GM13977 (cell line): ENCODE results near the gene CYP26C1.

Source experiments
- DNase-seq: peaks from one replicate; pipeline ENCODE4 v3.0.0; 2012; ENCODE audit warnings: low spot score
- in situ Hi-C: fragments of 300-500 bp; cut with MboI; formaldehyde crosslinking; loops from one replicate; pipeline ENCODE4 v1.12.0; 2022; ENCODE audit warnings: low sequenced_read_pairs, low pct_unique_long_range_greater_than_20kb, mixed read lengths, inconsistent platforms; ENCODE audit not compliant: unreplicated experiment
- TF ChIP-seq, protein P1 (sequence below): IDR thresholded peaks from 2 replicates; pipeline ENCODE4 v1.5.1; 2012; ENCODE audit warnings: mild to moderate bottlenecking, control low read depth; ENCODE audit not compliant: insufficient read depth; ENCODE audit errors: extremely low read depth, missing control alignments

CYP26C1 gene

DNA sequence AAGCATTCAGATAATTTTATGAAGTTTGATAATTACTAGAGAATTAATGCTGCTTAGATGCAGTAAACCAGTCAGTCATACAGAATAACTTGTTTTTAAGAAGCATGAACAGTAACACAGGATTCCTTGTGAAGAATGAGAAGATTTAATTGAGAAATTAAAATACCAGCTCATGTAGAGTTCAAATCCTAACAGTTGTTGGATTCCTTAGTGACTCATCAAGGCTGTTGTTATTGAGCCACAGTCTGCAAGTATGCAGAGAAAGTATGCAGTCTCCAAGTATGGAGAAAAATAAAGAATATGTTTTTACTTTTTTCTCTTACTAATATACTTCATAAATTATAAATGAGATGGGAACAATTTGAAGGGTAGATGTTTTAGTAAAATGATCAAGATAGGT, 30.2 kb upstream of the CYP26C1 start:
- no peak for DNase-seq
- in situ Hi-C loops = no loop called here
- TF ChIP-seq, protein P1, sequence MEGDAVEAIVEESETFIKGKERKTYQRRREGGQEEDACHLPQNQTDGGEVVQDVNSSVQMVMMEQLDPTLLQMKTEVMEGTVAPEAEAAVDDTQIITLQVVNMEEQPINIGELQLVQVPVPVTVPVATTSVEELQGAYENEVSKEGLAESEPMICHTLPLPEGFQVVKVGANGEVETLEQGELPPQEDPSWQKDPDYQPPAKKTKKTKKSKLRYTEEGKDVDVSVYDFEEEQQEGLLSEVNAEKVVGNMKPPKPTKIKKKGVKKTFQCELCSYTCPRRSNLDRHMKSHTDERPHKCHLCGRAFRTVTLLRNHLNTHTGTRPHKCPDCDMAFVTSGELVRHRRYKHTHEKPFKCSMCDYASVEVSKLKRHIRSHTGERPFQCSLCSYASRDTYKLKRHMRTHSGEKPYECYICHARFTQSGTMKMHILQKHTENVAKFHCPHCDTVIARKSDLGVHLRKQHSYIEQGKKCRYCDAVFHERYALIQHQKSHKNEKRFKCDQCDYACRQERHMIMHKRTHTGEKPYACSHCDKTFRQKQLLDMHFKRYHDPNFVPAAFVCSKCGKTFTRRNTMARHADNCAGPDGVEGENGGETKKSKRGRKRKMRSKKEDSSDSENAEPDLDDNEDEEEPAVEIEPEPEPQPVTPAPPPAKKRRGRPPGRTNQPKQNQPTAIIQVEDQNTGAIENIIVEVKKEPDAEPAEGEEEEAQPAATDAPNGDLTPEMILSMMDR = no peak

DNA sequence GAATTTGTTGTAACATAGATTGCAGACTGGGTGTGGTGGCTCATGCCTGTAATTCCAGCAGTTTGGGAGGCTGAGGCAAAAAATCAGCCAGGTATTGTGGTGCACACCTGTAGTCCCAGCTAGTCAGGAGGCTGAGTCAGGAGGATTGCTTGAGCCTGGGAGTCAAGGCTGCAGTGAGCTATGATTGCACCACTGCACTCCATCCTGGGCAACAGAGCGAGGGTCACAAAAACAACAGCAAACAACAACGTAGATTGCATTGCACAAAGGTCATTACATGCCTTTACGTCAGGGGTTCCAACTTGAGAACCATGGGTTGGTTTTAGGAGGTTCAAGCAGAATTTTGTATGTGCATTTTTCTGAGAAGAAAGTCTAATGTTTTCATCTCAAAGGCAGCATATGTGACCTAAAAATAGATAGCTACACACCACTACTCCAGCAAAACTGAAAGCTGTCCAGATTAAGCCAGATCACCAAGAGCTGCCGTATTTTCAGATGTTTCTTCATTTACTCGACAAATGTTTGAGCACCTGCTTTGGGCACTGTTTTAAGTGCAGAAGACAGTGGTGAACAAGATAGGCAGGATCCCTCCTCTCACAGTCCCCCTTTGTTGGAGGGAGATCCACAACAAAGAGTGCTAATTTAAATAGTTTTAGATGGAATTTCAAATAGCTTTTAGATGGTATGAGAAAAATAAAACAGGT, 28.3 kb upstream of the CYP26C1 start:
- TF ChIP-seq, protein P1 = no peak
- DNase-seq = no peak
- in situ Hi-C loops = no loop called here

DNA sequence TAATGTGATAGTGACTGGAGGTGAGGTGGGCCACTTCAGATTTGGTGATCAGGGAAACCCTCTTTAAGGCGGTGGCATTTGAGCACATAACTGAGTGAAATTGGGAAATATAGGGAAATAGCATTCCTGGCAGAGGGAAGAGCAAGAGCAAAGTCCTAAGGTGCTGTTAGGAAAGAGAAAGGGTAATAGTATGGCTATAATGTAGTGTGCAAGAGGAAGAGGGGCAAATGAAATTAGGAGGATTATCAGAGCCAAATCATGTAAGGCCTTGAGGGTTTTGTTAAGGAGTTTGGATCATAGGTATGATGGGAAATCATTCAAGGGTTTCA, 27.8 kb upstream of the CYP26C1 start:
- no peak for DNase-seq
- in situ Hi-C loops = no loop called here

DNA sequence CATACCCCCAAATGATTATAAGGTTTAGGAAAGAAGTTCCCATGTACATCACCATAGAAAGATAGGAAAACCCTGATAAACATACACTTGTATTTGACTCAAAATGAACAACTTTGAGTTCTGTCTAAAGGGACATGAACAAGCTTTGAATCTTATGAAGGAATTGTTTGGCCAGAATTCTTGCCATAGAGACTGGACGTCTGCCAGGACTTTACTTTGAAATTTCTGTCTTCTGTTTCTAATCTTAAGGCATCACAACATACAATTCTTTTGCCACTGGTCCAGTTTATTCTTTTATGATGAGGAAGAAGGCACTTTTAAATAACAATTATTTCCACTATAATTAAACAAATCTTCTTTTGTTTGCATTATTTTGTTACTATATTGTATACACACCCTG, 26.2 kb upstream of the CYP26C1 start:
- DNase-seq = no peak
- TF ChIP-seq, protein P1 = no peak
- in situ Hi-C loops = no loop called here

More for the DNA sequence above, 27.8 kb upstream of the CYP26C1 start:
- TF ChIP-seq, protein P1 = no peak

DNA sequence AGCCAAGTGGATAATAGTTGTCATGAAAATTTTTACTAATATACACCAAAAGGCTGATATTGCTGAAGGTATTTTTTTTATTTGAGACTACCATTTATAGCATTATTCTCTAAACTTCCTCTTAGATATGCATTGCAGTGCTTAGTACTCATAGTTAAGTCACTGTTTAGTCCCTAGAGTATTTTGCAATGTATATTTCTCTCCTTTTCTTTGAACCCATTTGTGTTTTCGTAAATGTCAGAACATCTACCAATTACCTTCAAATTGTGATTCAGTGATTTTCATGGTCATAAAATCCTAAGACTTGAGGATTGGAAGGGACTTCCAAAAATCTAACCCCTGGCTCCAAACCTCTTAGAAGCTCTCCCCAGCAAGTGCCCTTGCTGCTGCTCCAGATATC, 21.5 kb upstream of the CYP26C1 start:
- in situ Hi-C loops = no loop called here
- TF ChIP-seq, protein P1 = no peak
- no peak for DNase-seq

DNA sequence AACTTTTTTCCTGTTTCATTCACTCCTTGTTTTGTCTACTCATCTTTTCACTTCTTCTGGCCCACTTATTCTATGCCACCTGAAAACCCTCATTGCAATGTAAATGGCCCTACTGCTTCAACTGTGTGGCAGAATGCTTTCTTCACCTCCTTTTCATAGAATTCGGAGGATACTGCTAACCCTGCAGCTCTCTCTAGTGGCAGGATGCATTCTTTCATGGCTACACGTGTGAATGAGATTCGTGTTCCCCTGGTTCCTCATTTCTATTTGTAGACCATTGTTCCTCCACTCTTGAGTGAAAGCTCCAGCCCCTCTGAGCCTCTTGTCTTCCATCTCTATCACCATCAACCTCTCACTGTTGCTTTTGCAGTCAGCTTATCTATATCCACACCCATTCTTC, 20.9 kb upstream of the CYP26C1 start:
- DNase-seq = peak; percentile 67

More for the DNA sequence above, 20.9 kb upstream of the CYP26C1 start:
- TF ChIP-seq, protein P1 = peak; percentile 55
- in situ Hi-C loops = no loop called here
